GM21529 (cell line): Measurements from ENCODE around the gene MNT.

Source experiments
- ATAC-seq: cut with Tn5 transposase; IDR thresholded peaks from one replicate; pipeline ENCODE4 v1.9.1; 2021; ENCODE audit not compliant: unreplicated experiment

MNT gene

DNA sequence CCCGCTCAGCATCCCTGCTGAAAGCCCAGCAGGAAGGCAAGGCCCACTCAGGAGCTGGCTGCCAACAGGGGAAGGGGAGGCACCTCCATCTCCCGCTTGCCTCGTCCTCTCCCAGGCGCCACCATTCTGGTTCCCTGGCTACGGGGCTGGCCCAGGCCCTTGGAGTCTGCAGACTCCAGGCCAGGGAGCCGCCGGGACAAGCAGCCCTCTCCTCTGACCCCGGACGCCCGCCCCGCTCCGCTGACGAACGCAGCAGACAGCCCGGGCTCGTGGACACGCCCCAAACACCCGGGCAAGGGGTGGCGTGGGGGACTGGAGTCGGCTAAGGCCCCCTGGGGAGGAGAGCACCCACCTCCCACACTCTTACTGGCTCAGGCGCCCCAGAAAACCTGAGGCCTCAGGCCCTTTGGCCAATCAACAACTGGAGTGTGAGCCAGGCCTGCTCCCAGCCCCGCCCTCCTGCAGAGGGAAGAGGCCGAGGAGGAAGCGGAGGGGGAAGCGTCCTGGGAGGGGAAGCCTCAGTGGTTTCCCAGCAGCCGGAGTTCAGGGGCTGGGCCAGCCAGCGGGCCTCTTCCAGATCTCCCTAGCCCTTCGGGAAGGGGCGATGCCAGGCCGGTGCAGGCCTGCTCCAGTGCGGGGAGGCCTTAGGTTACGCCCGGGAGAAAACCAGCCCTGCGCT, 4.2 kb downstream of the MNT start:
- ATAC-seq: peak; percentile 17

DNA sequence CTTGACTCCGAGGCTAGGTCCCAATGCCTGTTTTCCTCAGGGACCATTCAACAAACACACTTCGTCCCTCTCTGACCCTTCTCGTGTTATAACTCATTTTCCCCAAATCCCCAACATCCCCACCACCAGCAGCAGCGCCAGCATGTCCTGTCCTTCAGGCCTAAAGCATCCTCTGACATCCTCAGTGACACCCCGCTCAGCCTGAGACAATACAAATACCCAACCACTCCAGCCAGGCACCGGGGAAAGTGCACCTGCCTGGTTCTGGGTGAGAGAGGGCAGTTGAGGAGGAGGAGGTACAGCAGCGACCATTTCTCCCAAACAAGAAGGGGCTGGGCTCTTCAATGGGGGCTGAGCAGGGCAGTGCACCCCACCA, 4.7 kb downstream of the MNT start:
- ATAC-seq: no peak

DNA sequence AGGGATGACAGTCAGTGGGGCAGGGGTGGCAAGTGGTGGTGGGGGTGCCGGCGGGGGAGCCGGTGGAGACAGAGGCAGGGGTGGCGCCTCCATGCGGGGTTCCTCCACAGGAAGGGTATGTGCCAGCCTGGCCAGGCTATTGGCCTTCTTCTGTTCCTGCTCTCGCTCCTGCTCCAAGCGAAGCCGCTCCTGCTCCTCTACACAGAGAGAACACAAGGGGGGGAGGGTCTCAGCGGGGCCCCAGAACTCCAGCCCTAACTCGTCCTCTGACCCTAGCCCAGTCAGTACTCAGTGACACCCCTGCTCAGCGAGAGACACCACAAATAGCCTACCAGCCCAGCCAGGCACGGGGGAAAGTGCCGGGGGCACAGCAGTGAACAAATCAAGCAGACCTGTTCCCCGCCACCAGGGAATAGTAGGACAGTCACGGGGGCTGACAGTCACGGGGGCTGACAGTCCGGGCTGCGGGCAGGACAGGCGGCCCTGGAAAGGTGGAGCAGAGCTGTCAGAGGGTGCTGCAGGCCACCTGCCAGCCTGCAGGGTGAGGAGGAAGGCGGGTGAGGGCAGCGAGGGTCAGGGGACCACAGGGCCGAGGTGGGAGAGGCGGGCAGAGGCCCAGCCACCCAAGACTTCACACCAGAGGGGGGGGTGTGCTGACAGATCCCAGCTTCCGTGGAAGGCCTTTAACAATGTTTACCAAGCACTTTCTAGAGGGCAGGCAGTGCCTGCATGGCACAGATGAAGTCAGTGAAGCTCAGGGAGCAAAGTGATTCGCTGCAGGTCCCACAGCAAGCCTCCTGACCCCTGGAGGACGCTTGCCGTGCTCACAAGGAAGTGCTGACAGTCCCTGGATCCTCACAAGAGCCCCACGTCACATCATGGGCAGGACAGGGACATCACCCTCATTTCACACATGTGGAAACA, 5.3 kb downstream of the MNT start:
- ATAC-seq: no peak

DNA sequence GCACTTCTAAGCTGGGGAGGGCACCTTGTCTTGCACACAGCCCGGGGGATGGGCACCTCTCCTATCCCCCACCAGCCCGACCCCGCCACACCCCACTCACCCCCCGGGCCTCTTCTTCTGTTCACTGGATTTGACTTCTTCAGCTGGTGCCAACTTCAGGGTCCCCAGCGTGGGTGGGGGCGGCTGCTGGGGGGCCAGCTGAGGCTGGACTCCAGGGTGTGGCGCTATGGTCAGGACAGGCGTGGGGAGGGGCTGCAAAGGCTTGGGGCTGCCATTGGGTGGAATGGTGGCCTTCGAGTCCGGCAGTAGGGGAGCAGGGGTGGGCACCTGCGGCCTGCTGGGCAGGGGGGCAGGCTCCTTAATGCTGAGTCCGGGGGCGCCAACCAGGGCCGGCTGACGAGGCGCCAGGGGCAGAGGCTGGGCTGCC, 6.1 kb downstream of the MNT start:
- no peak for ATAC-seq

DNA sequence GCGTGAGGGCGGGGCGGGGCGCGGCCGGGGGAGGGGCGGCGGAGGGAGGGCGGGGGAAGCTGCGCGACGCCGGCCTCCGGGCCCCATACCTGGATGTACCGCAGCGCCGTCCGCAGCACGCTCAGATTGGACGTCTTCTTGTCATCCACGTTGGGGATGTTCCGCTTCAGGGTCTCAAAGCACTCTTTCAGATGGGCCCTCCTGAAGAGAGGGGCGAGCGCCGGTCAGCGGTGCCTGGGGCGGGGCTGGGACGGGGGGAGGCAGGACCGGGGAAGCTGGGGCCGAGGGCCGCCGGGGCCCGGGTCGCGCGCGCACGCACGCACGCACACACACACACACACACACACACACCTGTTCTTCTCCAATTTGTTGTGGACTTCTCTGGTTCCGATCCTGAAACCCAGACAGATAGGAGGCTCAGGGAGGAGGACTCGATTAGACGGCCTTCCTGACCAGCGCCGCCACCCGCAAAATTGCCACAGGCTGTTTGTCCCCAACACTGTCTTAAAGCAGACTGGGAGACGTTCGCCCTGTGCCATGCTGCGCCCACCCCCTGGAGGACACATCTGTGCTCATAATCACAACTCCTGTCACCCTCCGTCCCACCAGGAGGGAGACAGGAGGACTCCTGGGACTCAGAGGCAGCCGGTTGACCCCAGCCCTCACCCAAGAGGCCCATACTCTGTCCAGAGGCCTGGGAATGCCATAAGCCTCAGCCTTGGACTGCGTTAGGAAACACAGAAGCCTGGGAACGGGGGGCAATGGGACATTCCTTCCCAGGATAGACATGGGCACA, 6.7 kb downstream of the MNT start:
- no peak for ATAC-seq

DNA sequence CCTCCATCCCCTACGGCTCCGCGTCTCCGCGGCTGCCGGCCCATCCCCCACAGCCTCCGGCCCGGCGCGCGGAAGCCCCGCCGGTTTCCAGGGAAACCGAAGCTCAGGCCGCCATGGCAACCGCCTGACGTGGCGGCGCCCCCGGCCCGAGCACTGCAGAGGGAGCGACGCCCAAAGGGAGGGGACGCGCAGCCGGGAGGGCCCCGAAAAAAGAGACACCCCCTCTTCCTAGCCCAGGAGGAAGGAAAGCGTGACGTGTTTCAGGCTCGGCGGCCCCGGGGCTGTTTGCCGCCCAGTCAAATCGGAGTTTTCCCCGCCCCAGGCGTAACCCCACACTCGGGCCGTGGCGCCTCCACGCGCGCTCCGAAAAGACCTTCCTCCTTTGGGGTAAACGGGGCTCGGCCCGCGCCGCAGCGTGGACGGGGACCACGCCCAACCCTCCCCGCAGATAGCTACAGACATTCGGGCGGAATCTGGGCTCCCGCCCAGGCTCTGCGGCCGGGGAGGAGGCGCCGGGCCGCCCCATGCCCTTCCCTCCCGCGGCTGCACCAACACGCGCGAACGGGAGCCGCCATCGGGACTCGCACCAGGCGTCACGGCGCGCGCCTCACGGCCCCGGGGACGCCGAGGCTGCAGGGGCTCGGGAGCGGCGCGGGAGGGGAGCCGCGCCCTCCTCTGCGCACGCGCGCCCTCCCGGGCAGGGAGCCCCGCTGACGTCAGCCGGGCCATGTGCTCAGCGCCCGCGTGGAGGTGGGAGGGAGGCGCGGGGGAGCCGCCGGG, 7.5 kb downstream of the MNT start:
- peak; percentile 32 for ATAC-seq

DNA sequence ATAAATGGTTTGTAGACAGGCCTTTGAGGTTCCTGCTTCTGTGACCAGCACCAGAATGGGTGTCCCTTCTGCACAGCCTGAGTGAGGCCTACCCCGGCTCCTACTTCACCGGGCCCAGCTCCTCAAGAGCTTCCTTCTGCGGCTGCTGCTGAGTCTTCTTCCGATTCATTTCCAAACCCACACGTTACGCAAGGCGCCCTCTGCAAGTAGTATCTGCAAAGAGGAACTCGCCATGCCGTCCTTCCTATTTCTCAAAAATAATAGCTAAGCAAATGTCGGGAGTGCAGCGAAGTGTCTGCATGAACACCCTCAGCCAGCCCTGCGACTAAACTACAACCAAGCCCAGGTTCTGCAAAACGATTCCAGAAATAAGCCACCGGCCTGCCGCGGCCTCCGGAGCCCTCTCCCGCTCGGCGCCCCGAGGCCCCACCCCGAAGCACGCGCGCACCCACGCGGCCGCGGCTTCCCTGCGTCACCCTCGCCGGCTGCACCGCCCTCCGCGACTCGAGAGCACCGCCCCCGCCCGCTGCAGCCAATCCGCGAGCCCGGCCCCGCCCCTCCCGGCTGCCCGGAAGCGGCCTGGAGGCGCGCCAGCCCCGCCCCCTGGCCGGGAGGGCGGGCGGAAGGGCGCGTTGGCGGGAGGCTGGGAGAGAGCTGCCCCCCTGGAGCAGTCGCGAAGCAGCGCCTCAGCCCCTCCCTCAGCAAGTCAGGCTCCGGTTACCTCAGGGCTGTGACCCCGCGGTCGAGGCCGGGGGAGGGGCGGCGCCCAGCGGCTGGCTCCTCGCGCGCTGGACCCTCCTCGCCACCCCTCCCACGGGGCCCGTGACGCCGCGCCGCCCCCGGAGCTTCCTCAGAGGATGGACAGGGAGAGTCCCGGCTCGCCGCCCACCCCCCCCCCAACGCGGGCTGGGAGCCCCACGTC, 8.3 kb downstream of the MNT start:
- peak; percentile 49 for ATAC-seq

DNA sequence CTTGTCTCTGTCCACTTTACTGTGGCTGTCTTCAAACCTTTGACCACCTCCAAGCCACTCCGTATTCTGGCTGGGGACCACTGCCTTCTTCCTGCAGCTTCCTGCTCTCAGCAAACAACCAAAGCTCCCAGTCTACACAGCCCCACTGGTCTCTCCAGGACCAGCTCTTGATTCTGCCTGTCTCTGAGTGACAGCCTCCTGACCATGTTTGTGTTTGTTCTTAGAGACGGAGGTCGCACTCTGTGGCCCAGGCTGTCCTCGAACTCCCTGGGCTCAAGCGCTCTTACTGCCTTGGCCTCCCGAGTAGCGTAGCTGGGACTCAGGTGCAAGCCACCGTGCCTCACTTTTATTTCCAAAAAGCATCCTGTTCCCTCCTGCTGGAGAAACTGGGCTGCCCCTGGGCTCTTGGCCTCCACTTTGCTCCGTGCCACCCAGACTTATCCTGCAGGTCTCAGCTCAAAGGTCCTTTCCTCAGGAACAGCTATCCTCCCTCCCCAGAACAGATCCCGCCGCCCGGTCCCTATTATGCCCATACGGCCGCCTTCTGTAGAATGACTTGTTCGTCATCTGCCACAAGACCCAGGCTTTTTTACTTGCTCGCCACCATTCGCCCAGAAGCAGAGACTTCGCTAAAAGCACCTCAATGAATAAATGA, 9.1 kb downstream of the MNT start:
- no peak for ATAC-seq

DNA sequence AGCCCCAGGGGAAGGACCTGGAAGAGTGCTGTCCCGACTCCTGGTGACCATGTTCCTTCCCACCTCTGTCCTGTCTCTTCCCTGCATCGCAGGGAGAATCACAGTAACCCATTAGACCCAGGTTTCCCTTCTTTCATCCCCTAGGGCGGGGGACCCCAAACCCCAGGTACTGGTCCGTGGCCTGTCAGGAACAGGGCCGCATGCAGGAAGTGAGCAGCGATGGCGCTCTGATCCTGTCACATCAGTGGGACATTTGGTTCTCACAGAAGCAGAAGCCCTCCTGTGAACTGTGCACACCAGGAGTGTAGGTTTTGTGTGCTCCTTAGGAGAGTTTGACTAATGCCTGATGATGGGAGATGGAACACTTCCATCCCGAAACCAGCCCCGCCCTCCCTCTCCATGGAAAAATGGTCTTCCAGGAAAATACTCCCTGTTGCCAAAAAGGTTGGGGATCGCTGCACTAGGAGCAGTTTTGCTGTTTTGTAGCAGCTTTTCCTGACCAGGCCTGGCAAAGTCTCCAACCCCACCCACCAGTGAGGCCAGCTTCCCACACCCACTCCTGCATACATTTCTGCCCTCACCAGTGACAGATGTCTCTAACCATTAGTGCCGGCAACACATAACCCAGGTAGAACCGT, 10.5 kb downstream of the MNT start:
- no peak for ATAC-seq

DNA sequence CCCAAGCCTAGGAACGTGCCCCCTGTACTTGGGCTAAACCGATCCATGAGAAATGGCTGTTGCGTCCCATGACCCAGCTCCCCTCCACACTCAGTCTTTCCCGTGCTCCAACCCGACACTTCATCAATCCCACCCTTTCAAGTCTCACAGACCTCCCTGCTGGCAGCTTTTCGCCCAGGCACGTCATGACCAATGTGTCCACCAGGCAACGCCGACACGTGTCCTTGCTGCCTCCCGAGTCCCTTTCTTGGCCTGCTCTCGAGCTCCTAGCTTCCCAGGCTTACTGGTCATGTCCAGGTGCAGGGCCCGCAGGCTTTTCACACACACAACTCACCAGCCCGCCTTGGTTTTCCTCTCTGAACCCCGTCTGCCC, 12.2 kb downstream of the MNT start:
- ATAC-seq: no peak

DNA sequence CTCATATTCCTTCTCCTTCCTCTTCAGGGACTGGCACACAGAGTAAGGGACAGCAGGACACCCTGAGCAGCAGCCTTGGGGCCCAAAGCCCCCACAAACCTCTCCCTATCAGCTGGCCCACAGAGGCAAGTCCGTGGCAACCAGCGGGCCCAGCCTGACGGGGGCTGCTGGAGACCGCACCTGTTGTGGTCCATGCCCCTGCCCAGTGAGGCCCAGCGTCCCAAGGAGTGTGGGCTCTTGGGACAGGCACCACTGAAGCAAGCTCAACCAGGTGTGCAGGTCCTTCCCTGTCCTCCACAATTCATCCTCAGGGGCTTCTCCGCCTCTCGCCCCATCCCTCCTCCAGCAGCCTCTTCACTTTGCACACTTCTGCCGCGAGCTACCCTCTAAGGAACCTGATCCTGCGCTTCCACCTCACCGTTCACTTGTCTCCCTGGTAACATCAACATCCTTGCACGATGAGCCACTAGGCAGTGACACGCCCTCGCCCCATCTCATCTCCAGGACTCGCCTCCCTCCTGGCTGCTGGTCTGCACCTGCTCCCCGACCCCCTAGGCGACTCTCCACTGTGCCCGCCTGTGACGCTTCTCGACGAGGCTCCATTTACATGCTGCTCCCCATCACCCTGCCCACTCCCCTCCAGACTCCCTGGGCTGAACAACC, 12.7 kb downstream of the MNT start:
- no peak for ATAC-seq

DNA sequence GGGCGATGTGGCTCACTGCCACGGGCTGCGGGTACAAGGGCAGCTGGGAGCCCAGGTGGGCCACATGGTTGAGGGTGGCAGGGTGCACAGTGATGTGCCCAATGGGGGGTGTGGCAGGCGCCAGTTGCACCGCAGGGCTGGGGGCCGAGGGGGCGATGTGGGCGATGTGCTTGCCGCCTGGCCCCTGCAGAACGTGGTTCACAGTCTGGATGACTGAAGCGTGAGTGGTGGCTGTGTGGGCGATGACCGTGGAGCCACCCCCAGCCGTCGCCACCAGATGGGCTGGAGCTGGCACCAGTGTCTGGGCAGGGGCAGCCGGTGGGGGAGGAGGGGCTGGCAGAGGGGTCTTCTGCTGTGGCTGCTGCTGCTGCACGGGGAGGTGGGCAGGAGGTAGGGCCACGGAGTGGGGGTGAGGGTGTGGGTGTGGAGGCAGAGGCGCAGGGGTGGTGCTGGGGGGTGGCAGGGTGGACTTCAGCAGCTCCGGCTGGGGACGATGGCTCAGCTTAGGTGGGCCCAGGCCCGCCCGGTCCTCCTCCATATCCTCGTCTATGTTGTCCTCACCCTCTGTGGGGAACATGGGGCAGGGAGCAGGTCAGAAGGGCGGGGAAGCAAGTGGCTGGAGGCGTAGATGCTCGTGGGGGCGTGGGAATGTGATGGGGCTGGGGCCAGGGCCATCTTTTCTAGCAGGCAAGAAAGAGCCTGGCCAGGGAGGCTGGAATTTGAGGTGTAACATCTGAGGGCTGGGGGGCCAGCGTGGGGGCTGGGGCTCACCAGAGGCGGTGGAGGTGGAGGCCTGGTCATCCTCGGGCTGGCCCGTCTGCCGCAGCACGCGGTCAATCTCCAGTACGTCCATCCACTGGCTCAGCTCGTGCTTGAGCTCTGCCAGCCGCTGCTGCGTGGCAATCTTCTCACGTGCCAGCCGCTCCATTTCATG, 13.5 kb downstream of the MNT start:
- ATAC-seq: no peak

DNA sequence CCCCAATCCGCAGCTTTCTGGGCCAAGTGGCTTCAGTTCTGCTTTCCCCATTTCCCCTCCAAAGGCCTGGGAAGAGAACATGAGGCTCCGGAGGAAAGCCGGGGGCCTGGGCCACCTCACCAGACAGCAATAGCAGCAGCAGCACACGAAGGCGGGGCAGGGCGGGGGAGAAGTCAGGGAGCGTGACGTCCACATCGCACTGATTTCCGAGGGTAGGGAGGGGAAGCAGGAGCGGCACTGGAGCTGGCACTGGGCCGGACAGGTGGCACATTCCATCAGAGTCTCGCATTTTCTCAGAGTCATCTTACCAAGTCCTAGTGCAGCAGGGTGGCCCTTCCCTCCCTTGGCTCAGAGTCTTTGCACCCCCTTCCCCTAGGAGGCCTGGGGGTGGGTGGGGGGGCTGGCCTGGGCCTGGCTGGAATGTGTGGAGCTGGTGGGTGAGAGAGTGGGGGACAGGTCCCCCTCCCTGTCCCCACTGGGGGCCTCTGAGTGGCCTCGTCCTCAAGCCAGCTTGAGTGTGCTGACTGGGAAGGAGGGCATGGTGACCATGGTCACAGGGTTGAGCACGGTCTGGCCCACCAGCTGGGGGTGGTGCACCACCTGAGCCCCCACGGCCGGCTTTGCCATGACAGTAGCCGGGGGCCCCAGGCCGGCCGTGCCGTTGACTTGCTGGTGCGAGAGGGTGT, 14.3 kb downstream of the MNT start:
- no peak for ATAC-seq

DNA sequence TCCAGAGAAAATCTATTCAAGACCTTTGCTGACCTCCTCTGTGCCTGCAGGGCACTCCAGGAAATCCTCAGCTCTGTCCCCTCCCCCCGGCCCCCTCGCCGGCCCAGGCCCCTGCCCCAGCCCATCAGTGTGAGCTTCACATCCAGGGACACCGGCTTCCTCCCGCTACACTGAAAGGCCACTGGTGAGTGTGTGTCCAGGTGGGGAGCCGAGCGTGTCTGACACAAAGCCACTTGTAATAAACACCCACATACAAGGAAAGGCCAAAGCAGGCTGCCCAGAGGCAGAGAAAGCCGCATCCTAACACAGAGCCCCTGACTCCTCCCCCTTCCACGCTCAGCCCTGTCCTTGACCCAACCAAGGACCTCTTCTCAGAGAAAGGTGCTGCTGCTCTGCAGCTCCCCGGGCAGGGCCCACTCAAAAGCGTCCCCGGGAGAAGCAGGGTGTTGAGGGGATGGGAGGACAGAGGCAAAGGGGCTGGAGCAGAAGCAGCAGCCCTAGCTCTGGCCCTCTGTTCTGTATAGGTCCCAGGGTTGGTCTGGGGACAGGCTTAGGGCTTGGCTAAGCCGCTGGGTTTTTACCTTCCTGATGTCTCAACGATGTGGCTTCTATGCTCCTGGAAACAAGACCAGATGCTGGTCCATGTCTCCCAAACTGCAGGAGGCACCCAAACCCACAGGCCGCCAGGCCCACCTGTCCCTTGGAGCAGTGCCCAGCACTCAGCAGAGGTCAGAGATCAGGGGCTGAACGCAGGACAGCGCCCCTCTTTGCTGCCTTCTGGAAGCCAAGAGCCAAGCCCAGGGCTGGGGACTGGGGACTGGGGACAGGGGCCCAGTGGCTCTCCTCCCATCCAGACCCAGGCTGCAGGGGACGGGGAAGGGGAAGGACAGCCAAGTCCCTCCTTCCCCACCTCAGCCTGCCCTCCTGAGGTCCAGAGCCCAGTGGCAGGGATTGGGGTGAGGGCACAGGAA, 15.3 kb downstream of the MNT start:
- ATAC-seq: no peak

DNA sequence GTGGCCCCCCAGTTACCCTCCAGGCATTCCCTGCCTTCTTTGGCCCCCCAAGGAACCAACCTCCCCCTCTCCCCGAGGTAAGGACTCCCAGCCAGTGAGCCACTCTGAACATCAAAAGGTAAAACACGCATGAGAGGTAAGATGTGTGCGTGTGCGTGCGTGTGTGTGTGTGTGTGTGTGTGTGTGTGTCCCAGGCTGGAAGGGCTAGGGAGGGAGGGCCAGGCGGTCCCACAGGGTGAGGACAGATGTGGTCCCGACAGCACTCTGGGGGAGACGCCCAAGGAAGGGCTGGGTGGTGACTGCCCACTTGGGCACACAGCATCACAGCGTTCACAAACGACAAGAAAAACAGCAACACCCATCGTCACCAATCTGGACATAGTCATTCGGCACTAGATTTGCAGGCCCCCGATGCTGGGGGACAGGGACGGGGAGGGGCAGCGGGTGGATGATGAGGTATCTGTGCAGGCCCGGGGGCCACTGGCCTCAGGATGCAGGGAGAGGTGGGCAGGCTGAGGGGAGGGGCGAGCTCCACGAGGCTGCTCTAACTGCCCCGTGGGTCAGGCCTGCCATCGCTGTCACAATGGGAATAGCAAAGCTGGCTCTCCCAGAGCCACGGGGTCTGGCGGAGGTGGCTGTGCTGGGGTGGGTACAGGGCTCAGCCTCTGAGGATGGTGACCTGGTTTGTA, 16.3 kb downstream of the MNT start:
- no peak for ATAC-seq
